A549 (cell line): Measurements from ENCODE around the gene LRRC31.

Source experiments
- BCL3 ChIP-seq: fragments of >200 bp; sonication (Bioruptor Twin); formaldehyde crosslinking; IDR thresholded peaks from 3 replicates; pipeline ENCODE4 v1.6.1; 2016
- CBX8 ChIP-seq: fragments of 200-600 bp; sonication (generic); IDR thresholded peaks from 2 replicates; pipeline ENCODE4 v1.6.1; 2016
- EP300 ChIP-seq, 2 experiments: fragments of >200 bp; sonication (Bioruptor Twin); formaldehyde crosslinking; IDR thresholded peaks; 2 replicates in 1 of 2; 3 replicates in 1 of 2; pipeline ENCODE4 v1.6.1; 2016 to 2017
- FOSB ChIP-seq: fragments of 250-450 bp; sonication (Bioruptor Pico); IDR thresholded peaks from 2 replicates; pipeline ENCODE4 v1.5.0; 2020; ENCODE audit warnings: mild to moderate bottlenecking, moderate library complexity
- MYC ChIP-seq: IDR thresholded peaks from 2 replicates; pipeline ENCODE4 v1.6.1; 2012; ENCODE audit warnings: mild to moderate bottlenecking, inconsistent platforms, low read length, improper control_type of control experiment, borderline replicate concordance
- NFE2L2 ChIP-seq: fragments of 150-350 bp; conservative IDR thresholded peaks from 2 replicates; pipeline ENCODE4 v1.6.1; 2014; ENCODE audit warnings: low read length
- POLR2A ChIP-seq: IDR thresholded peaks from 2 replicates; pipeline ENCODE4 v1.6.1; 2012; ENCODE audit warnings: mild to moderate bottlenecking, low read length
- RNF2 ChIP-seq: fragments of 200-600 bp; sonication (generic); IDR thresholded peaks from 2 replicates; pipeline ENCODE4 v1.6.1; 2016; ENCODE audit warnings: low read depth, mild to moderate bottlenecking, antibody characterized with exemption, moderate library complexity, borderline replicate concordance
- USF2 ChIP-seq: fragments of 450-650 bp; IDR thresholded peaks from 2 replicates; pipeline ENCODE4 v1.6.1; 2014; ENCODE audit warnings: antibody characterized with exemption
- ZFP36 ChIP-seq: fragments of 450-650 bp; IDR thresholded peaks from 2 replicates; pipeline ENCODE4 v1.6.1; 2014; ENCODE audit warnings: borderline replicate concordance; ENCODE audit not compliant: partially characterized antibody
- TF ChIP-seq, protein P1 (sequence below): fragments of 250-450 bp; sonication (Bioruptor Pico); IDR thresholded peaks from 2 replicates; pipeline ENCODE4 v1.5.0; 2021; ENCODE audit warnings: mild to moderate bottlenecking, moderate library complexity, borderline replicate concordance
- TF ChIP-seq, protein P2 (sequence below): fragments of >200 bp; sonication (Bioruptor Twin); formaldehyde crosslinking; IDR thresholded peaks from 3 replicates; pipeline ENCODE4 v1.5.1; 2016

DNA sequence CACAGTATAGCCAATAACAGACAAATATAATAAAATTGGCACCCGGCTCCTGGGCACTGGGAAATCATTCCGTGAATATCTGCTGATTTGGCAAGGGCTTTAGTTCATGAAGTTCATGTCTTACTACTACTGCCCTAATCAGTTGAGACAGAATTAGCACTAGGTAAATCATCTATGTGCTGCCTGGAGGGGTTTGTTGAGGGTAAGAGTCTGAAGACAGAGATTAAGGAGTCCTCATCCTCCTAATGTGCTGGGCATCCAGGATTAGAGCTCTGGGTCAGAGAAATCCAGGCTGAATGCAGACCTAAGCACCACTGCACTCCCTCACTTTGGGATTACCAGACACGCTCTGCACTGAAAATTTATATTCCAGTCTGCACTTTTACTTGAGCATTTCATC is 43.6 kb upstream of the LRRC31 start:
- TF ChIP-seq, protein P1, sequence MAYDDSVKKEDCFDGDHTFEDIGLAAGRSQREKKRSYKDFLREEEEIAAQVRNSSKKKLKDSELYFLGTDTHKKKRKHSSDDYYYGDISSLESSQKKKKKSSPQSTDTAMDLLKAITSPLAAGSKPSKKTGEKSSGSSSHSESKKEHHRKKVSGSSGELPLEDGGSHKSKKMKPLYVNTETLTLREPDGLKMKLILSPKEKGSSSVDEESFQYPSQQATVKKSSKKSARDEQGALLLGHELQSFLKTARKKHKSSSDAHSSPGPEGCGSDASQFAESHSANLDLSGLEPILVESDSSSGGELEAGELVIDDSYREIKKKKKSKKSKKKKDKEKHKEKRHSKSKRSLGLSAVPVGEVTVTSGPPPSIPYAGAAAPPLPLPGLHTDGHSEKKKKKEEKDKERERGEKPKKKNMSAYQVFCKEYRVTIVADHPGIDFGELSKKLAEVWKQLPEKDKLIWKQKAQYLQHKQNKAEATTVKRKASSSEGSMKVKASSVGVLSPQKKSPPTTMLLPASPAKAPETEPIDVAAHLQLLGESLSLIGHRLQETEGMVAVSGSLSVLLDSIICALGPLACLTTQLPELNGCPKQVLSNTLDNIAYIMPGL (CRISPR knock-in tag), result no peak
- TF ChIP-seq POLR2A (no peak), MYC (no peak), RNF2 (no peak), NFE2L2 (no peak), USF2 (no peak), EP300 (IDR thresholded peaks at IDR 0.05) (no peak), BCL3 (no peak), ZFP36 (no peak), CBX8 (no peak), FOSB (CRISPR knock-in tag) (no peak)
- TF ChIP-seq, protein P2, sequence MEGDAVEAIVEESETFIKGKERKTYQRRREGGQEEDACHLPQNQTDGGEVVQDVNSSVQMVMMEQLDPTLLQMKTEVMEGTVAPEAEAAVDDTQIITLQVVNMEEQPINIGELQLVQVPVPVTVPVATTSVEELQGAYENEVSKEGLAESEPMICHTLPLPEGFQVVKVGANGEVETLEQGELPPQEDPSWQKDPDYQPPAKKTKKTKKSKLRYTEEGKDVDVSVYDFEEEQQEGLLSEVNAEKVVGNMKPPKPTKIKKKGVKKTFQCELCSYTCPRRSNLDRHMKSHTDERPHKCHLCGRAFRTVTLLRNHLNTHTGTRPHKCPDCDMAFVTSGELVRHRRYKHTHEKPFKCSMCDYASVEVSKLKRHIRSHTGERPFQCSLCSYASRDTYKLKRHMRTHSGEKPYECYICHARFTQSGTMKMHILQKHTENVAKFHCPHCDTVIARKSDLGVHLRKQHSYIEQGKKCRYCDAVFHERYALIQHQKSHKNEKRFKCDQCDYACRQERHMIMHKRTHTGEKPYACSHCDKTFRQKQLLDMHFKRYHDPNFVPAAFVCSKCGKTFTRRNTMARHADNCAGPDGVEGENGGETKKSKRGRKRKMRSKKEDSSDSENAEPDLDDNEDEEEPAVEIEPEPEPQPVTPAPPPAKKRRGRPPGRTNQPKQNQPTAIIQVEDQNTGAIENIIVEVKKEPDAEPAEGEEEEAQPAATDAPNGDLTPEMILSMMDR, result no peak
